ENCODE measurements around the gene ARPIN. TPM values are rescaled to one million over a fixed set of nuclear protein-coding genes. Genes with fewer than 3 reads are reported as not detected.
A peak's percentile ranks its signal among the peaks of the same experiment; 100 is the strongest.

The ARPIN gene
- polyA plus RNA-seq, 3 donors: 9.7 to 19.3 (median 14.0) TPM

DNA sequence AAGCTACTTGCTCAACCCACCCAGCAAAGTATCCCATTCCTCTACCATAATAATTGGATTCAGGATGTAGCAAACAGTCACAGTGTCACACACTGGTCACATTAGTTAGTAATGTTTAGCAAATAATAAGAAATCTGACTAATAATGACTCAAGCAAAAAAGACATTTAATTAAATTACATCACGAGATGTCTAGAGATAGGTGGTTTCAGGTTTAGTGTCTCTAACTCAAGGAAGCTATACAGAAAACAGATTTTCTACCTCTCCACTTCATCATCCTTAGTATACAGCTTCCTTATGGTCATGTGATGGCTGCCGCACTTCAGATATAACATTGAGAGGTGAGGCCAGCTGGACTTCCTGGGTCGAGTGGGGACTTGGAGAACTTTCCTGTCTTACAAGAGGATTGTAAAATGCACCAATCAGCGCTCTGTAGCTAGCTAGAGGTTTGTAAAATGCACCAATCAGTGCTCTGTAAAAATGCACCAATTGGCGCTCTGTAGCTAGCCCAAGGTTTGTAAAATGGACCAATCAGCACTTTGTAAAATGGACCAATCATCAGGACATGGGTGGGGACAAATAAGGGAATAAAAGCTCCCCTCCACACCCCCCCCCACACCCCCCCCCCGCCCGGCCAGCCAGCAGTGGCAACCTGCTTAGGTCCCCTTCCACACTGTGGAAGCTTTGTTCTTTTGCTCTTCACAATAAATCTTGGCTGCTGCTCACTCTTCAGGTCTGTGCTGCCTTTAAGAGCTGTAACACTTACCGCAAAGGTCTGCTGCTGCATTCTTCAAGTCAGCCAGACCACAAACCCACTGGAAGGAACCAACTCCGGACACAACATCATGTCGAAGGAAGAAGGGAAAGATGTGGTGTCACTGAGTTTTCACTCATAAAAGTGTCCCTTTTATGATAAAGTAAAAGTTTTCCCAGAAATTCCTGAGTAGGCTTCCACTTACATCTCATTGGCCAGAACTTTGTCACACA, 24.9 kb upstream of the ARPIN start:
- H3K27me3 Mint-ChIP-seq (ENCODE audit: low read depth in 3 of 3): peaks cover 5 to 20% (median 15%) of the 10 kb centered on the region in 3 donors
- H3K79me2 ChIP-seq (ENCODE audit: insufficient read depth, low read length): no peaks in the 10 kb centered on the region
- H3K4me3 Mint-ChIP-seq: peak overlapping the region in 1 of 2 donors; percentile 65
- no peak overlapping the region for H3K27ac ChIP-seq (ENCODE audit: low read depth in 1 of 2, low read length in 2 of 2)
- no peak overlapping the region for H3K4me2 ChIP-seq (replicated peaks; ENCODE audit: extremely low read depth, low read length, poor library complexity, severe bottlenecking)
- H3K9me3 ChIP-seq (replicated peaks in 1 of 2; ENCODE audit: control insufficient read depth in 1 of 2, insufficient read depth in 1 of 2, low read length in 2 of 2): no peaks in the 10 kb centered on the region
- H3K4me1 ChIP-seq (ENCODE audit: control insufficient read depth in 1 of 2, insufficient read depth in 2 of 2, low read length in 2 of 2): peaks cover 11 to 14% of the 10 kb centered on the region in 2 donors
- no peaks in the 10 kb centered on the region for H3K27me3 ChIP-seq (ENCODE audit: control insufficient read depth in 2 of 2, insufficient read depth in 2 of 2, low read length in 2 of 2)
- no peak for DNase-seq
- no peak overlapping the region for H3K9ac ChIP-seq (ENCODE audit: insufficient read depth, low read length, poor library complexity, severe bottlenecking)
- H3K4me3 ChIP-seq (replicated peaks in 1 of 3; ENCODE audit: low read depth in 2 of 3, low read length in 3 of 3): no peak overlapping the region
- H4K20me1 ChIP-seq (ENCODE audit: insufficient read depth, low read length): no peaks in the 10 kb centered on the region
- TF ChIP-seq, protein P1, sequence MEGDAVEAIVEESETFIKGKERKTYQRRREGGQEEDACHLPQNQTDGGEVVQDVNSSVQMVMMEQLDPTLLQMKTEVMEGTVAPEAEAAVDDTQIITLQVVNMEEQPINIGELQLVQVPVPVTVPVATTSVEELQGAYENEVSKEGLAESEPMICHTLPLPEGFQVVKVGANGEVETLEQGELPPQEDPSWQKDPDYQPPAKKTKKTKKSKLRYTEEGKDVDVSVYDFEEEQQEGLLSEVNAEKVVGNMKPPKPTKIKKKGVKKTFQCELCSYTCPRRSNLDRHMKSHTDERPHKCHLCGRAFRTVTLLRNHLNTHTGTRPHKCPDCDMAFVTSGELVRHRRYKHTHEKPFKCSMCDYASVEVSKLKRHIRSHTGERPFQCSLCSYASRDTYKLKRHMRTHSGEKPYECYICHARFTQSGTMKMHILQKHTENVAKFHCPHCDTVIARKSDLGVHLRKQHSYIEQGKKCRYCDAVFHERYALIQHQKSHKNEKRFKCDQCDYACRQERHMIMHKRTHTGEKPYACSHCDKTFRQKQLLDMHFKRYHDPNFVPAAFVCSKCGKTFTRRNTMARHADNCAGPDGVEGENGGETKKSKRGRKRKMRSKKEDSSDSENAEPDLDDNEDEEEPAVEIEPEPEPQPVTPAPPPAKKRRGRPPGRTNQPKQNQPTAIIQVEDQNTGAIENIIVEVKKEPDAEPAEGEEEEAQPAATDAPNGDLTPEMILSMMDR (IDR thresholded peaks at IDR 0.05): no peak
- peaks cover 24% of the 10 kb centered on the region for H3K4me1 Mint-ChIP-seq
- intact Hi-C loops (cut with micrococcal nuclease): no loop called here
- no peak overlapping the region for H2AFZ ChIP-seq (ENCODE audit: insufficient read depth, low read depth, low read length, poor library complexity, severe bottlenecking)
- H3K27ac Mint-ChIP-seq: no peak overlapping the region
- peaks cover 0 to 4% (median 3%) of the 10 kb centered on the region in 7 donors for H3K9me3 Mint-ChIP-seq
- H3K36me3 Mint-ChIP-seq: no peaks in the 10 kb centered on the region
- no peaks in the 10 kb centered on the region for H3K36me3 ChIP-seq (replicated peaks in 1 of 2; ENCODE audit: control insufficient read depth in 1 of 2, insufficient read depth in 2 of 2, low read length in 2 of 2)
- WGBS (ENCODE audit: insufficient coverage): 67% methylated on average over 1 of the region's 10 CpGs

DNA sequence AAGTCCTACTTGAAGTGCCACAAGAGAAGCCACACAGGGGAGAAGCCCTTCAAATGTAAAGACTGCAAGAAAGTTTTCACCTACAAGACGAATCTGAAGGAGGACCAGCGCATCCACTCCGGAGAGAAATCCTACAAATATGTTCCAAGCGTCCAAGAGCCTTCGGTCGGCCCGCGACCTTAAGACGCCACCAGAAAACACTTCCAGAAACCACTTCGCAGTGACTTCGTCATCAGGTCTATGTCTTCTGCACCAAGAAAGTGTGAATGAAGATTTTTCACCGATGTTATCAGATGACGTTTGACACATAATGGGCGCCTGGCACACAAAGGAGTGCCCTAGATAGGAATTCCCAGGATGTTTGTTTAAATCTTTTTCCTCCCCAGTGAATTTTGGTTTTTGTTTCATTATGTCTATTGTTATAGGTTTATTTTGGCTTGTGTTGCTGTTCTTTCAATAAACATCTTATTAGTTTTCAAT, 24.1 kb upstream of the ARPIN start:
- H3K27me3 ChIP-seq (ENCODE audit: control insufficient read depth in 2 of 2, insufficient read depth in 2 of 2, low read length in 2 of 2): no peaks in the 10 kb centered on the region
- H3K9ac ChIP-seq (ENCODE audit: insufficient read depth, low read length, poor library complexity, severe bottlenecking): no peak overlapping the region
- no peak overlapping the region for H3K4me2 ChIP-seq (replicated peaks; ENCODE audit: extremely low read depth, low read length, poor library complexity, severe bottlenecking)
- no peaks in the 10 kb centered on the region for H3K9me3 ChIP-seq (replicated peaks in 1 of 2; ENCODE audit: control insufficient read depth in 1 of 2, insufficient read depth in 1 of 2, low read length in 2 of 2)
- H2AFZ ChIP-seq (ENCODE audit: insufficient read depth, low read depth, low read length, poor library complexity, severe bottlenecking): peak overlapping the region; percentile 52
- Mint-ChIP-seq H3K27me3 (ENCODE audit: low read depth in 3 of 3) (peaks cover 5 to 18% (median 16%) of the 10 kb centered on the region in 3 donors), H3K4me1 (peaks cover 24% of the 10 kb centered on the region), H3K4me3 (no peak overlapping the region), H3K36me3 (no peaks in the 10 kb centered on the region), H3K9me3 (peaks cover 0 to 4% (median 3%) of the 10 kb centered on the region in 7 donors), H3K27ac (peak overlapping the region in 1 of 7 donors; percentile 2)
- peaks cover 11 to 14% of the 10 kb centered on the region in 2 donors for H3K4me1 ChIP-seq (ENCODE audit: control insufficient read depth in 1 of 2, insufficient read depth in 2 of 2, low read length in 2 of 2)
- 100% methylated on average over 5 of the region's 14 CpGs for WGBS (ENCODE audit: insufficient coverage)
- intact Hi-C loops (cut with micrococcal nuclease): no loop called here
- TF ChIP-seq, protein P1 (IDR thresholded peaks at IDR 0.05): no peak
- H3K36me3 ChIP-seq (replicated peaks in 1 of 2; ENCODE audit: control insufficient read depth in 1 of 2, insufficient read depth in 2 of 2, low read length in 2 of 2): no peaks in the 10 kb centered on the region
- no peak overlapping the region for H3K4me3 ChIP-seq (replicated peaks in 1 of 3; ENCODE audit: low read depth in 2 of 3, low read length in 3 of 3)
- no peaks in the 10 kb centered on the region for H3K79me2 ChIP-seq (ENCODE audit: insufficient read depth, low read length)
- H4K20me1 ChIP-seq (ENCODE audit: insufficient read depth, low read length): no peaks in the 10 kb centered on the region
- no peak for DNase-seq
- H3K27ac ChIP-seq (ENCODE audit: low read depth in 1 of 2, low read length in 2 of 2): no peak overlapping the region

All from CD14-positive monocyte (primary cell).